Measurements from ENCODE around the gene G6PC1. TPM values are rescaled to one million over a fixed set of nuclear protein-coding genes. Genes with fewer than 3 reads are reported as not detected.
"Not testable (repeated sequence)": the region's sequence is repeated elsewhere in the genome, so short reads cannot be mapped to it uniquely, and the experiment has no call there.

Gene G6PC1
- total RNA-seq, 1 experiment from 2014 or later: 0.08 TPM

DNA sequence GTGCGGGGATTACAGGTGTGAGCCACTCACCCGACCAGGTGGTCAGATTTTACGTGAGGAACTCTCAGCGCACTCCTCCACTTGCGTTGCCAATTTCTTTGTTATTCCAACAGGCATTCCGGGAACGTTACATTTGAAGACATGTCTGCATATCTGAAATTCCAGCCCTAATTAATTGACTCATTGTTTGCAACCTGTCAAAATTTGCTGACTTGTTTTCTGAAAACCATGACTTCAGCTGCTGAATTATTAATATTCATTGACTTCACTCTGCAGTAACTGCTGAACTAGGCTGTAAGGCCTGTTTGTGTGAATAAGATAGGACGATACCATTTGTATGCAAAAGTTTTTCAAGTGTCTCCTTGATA lies 16.6 kb downstream of the G6PC1 start:
- no peaks in the 10 kb centered on the region for H3K9me3 ChIP-seq (ENCODE audit: control insufficient read depth, insufficient read depth, low read depth, low read length)
- ChIA-PET CTCF (no interaction called here), POLR2A (interaction anchor here (0.6 kb wide), 1 partner anchor 316 kb away, joined by 3 read pairs; no protein-coding TSS in a partner anchor)
- no peak for TF ChIP-seq SIN3A (IDR thresholded peaks at IDR 0.05; ENCODE audit: borderline replicate concordance, insufficient read depth, low read depth, low read length)
- no peak for TF ChIP-seq TCF7L2 (IDR thresholded peaks at IDR 0.05; ENCODE audit: low read depth, low read length)
- no peak for TF ChIP-seq POLR2AphosphoS5 (IDR thresholded peaks at IDR 0.05; ENCODE audit: low read depth, low read length)
- TF ChIP-seq, protein P1, sequence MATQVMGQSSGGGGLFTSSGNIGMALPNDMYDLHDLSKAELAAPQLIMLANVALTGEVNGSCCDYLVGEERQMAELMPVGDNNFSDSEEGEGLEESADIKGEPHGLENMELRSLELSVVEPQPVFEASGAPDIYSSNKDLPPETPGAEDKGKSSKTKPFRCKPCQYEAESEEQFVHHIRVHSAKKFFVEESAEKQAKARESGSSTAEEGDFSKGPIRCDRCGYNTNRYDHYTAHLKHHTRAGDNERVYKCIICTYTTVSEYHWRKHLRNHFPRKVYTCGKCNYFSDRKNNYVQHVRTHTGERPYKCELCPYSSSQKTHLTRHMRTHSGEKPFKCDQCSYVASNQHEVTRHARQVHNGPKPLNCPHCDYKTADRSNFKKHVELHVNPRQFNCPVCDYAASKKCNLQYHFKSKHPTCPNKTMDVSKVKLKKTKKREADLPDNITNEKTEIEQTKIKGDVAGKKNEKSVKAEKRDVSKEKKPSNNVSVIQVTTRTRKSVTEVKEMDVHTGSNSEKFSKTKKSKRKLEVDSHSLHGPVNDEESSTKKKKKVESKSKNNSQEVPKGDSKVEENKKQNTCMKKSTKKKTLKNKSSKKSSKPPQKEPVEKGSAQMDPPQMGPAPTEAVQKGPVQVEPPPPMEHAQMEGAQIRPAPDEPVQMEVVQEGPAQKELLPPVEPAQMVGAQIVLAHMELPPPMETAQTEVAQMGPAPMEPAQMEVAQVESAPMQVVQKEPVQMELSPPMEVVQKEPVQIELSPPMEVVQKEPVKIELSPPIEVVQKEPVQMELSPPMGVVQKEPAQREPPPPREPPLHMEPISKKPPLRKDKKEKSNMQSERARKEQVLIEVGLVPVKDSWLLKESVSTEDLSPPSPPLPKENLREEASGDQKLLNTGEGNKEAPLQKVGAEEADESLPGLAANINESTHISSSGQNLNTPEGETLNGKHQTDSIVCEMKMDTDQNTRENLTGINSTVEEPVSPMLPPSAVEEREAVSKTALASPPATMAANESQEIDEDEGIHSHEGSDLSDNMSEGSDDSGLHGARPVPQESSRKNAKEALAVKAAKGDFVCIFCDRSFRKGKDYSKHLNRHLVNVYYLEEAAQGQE (IDR thresholded peaks at IDR 0.05; ENCODE audit: insufficient read depth in 1 of 2, low read depth in 2 of 2, low read length in 1 of 2): no peak
- TF ChIP-seq, protein P2, sequence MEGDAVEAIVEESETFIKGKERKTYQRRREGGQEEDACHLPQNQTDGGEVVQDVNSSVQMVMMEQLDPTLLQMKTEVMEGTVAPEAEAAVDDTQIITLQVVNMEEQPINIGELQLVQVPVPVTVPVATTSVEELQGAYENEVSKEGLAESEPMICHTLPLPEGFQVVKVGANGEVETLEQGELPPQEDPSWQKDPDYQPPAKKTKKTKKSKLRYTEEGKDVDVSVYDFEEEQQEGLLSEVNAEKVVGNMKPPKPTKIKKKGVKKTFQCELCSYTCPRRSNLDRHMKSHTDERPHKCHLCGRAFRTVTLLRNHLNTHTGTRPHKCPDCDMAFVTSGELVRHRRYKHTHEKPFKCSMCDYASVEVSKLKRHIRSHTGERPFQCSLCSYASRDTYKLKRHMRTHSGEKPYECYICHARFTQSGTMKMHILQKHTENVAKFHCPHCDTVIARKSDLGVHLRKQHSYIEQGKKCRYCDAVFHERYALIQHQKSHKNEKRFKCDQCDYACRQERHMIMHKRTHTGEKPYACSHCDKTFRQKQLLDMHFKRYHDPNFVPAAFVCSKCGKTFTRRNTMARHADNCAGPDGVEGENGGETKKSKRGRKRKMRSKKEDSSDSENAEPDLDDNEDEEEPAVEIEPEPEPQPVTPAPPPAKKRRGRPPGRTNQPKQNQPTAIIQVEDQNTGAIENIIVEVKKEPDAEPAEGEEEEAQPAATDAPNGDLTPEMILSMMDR (IDR thresholded peaks at IDR 0.05): no peak
- H3K4me3 ChIP-seq (ENCODE audit: low read depth in 2 of 2, low read length in 2 of 2): no peak overlapping the region
- H3K4me1 ChIP-seq (ENCODE audit: control insufficient read depth, insufficient read depth, low read length): no peaks in the 10 kb centered on the region
- no peaks in the 10 kb centered on the region for H3K27me3 ChIP-seq (ENCODE audit: control insufficient read depth, insufficient read depth, low read length)
- no TSS peak for BruUV-seq (replicated peaks)
- no peaks in the 10 kb centered on the region for H3K36me3 ChIP-seq (ENCODE audit: control insufficient read depth, insufficient read depth, low read length)
- ATAC-seq: no peak
- intact Hi-C loops (cut with micrococcal nuclease; ENCODE audit: unreplicated experiment): no loop called here
- DNase-seq (ENCODE audit: low read depth, low spot score): no peak
- in situ Hi-C loops (cut with HindIII; ENCODE audit: low pct_unique_long_range_greater_than_20kb, low sequenced_read_pairs): no loop called here
- H3K27ac ChIP-seq (ENCODE audit: low read length): no peak overlapping the region

DNA sequence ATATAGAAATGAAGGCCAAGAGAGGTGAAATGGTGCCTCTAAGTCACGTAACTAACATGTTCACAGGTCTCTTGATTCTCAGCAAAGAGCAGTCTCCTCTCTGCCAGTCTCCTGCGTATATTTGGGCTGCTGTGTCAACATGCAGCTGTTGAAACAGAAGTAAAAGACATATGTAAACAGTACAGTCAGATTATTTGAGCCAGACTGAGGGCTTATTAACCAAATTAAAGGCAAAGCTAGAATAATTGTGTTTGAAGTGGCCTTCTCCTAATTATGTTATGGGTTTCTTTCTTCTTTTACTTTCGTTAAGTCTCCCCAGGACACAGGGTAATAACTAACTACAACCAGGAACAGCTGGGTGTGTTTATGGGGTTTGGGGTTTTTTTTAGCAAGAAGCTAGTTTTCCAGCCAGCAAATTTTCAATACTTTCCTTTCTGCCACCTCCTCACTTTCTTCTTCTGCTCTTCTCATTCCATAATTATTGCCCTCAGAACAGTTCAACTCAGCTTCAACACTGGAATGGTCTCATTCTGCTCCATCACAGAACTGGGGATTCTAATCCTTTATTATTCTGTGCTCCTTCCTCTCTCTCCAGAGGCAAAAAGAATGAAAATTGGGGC lies 18.4 kb downstream of the G6PC1 start:
- no peak overlapping the region for H3K4me3 ChIP-seq (ENCODE audit: low read depth in 2 of 2, low read length in 2 of 2)
- H3K27ac ChIP-seq (ENCODE audit: low read length): no peak overlapping the region
- ChIA-PET POLR2A (interaction anchor here (0.7 kb wide), 1 partner anchor 10 kb away, joined by 7 read pairs; no protein-coding TSS in a partner anchor), CTCF (no interaction called here)
- intact Hi-C loops (cut with micrococcal nuclease; ENCODE audit: unreplicated experiment): no loop called here
- in situ Hi-C loops (cut with HindIII; ENCODE audit: low pct_unique_long_range_greater_than_20kb, low sequenced_read_pairs): no loop called here
- ATAC-seq: no peak
- no peak for DNase-seq (ENCODE audit: low read depth, low spot score)
- H3K4me1 ChIP-seq (ENCODE audit: control insufficient read depth, insufficient read depth, low read length): no peaks in the 10 kb centered on the region
- no peaks in the 10 kb centered on the region for H3K36me3 ChIP-seq (ENCODE audit: control insufficient read depth, insufficient read depth, low read length)
- H3K9me3 ChIP-seq (ENCODE audit: control insufficient read depth, insufficient read depth, low read depth, low read length): no peaks in the 10 kb centered on the region
- no TSS peak for BruUV-seq (replicated peaks)
- no peak for TF ChIP-seq TCF7L2 (IDR thresholded peaks at IDR 0.05; ENCODE audit: low read depth, low read length)
- TF ChIP-seq, protein P1 (IDR thresholded peaks at IDR 0.05; ENCODE audit: insufficient read depth in 1 of 2, low read depth in 2 of 2, low read length in 1 of 2): no peak
- no peaks in the 10 kb centered on the region for H3K27me3 ChIP-seq (ENCODE audit: control insufficient read depth, insufficient read depth, low read length)

DNA sequence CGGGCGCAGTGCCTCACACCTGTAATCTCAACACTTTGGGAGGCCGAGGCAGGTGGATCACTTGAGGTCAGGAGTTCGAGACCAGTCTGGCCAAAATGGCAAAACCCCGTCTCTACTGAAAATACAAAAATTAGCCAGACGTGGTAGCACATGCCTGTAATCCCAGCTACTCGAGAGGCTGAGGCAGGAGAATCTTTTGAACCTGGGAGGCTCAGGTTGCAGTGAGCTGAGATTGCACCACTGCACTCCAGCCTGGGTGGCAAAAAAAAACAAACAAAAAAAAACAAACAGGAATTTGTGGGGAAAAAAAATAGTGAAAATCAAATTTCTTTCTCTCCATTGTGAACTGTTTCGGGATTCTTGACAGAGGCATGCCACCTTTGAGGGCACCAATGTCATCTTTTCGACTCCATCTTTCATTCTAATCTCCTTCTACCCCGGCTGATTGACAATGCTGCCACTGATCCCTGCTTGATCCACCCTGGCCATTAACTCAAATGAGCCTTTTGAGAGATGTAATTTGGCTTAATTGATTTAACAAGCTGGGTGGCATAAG lies 19.0 kb downstream of the G6PC1 start:
- BruUV-seq (replicated peaks); H3K36me3 ChIP-seq (ENCODE audit: control insufficient read depth, insufficient read depth, low read length); DNase-seq (ENCODE audit: low read depth, low spot score); H3K9me3 ChIP-seq (ENCODE audit: control insufficient read depth, insufficient read depth, low read depth, low read length); H3K27me3 ChIP-seq (ENCODE audit: control insufficient read depth, insufficient read depth, low read length); H3K27ac ChIP-seq (ENCODE audit: low read length); in situ Hi-C loops (cut with HindIII; ENCODE audit: low pct_unique_long_range_greater_than_20kb, low sequenced_read_pairs); H3K4me3 ChIP-seq (ENCODE audit: low read depth in 2 of 2, low read length in 2 of 2); intact Hi-C loops (cut with micrococcal nuclease; ENCODE audit: unreplicated experiment); H3K4me1 ChIP-seq (ENCODE audit: control insufficient read depth, insufficient read depth, low read length); ATAC-seq; CTCF ChIA-PET: not testable (repeated sequence)
- POLR2A ChIA-PET: interaction anchor here (0.7 kb wide), 1 partner anchor 10 kb away, joined by 7 read pairs; no protein-coding TSS in a partner anchor

Data from Panc1 (cell line).